ENCODE data around the gene IL17RA.

Gene IL17RA

DNA sequence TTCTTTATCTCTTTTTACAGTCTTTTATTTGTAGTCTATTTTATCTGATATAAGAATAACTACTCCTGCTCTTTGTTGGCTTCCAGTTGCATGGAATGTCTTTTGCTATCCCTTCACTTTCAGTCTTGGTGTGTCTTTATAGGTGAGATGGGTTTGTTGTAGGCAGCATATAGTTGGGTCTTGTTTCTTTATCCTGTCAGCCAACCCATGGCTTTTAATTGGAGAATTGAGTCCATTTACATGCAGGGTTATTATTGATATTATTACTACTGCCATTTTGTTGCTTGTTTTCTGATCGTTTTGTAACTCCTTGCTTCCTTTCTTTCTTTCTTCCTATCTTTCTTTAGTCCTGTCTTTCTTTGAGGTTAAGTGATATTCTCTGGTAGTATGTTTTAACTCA is 11.9 kb upstream of the IL17RA start:
- H3K27ac ChIP-seq = no peak overlapping the region
- no peak for TF ChIP-seq ZFX (IDR thresholded peaks at IDR 0.05)
- TF ChIP-seq, protein P1, sequence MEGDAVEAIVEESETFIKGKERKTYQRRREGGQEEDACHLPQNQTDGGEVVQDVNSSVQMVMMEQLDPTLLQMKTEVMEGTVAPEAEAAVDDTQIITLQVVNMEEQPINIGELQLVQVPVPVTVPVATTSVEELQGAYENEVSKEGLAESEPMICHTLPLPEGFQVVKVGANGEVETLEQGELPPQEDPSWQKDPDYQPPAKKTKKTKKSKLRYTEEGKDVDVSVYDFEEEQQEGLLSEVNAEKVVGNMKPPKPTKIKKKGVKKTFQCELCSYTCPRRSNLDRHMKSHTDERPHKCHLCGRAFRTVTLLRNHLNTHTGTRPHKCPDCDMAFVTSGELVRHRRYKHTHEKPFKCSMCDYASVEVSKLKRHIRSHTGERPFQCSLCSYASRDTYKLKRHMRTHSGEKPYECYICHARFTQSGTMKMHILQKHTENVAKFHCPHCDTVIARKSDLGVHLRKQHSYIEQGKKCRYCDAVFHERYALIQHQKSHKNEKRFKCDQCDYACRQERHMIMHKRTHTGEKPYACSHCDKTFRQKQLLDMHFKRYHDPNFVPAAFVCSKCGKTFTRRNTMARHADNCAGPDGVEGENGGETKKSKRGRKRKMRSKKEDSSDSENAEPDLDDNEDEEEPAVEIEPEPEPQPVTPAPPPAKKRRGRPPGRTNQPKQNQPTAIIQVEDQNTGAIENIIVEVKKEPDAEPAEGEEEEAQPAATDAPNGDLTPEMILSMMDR (conservative IDR thresholded peaks at IDR 0.05) = no peak

DNA sequence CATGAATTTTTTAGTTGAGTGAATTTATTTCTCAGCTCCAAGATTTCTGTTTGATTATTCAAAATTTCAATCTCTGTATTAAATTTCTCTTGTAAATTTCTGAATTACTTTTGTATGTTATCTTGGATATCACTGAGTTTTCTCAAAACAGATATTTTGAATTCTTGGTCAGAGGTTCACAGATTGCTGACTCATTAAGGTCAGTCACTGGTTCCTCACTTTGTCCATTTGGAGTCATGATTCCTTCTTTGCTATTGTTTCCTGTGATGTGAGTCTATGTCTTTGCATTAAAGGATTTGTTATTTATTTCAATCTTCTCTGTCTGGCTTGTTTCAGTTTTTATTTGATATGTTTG is 10.2 kb upstream of the IL17RA start:
- TF ChIP-seq ZFX (IDR thresholded peaks at IDR 0.05) = no peak
- TF ChIP-seq, protein P1 (conservative IDR thresholded peaks at IDR 0.05) = no peak
- H3K27ac ChIP-seq = no peak overlapping the region

DNA sequence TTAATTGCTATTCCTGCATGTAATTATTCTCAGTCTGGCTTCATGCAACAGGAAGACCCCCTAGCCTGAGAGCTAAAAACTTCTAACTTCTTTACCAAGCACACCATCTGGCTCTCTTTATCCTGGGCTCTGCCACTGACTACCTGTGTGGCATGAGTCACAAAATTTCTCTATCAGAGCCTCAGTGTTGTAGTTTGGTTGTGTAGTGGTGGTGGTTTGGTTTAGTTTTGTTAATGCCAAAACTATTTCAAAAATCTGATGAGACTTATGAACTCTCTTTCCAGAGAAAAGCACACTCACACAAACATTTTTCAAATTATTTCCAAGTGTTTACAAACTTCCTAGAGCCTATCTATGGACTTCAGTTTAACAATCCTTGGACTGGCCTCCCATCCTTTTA is 7.5 kb upstream of the IL17RA start:
- TF ChIP-seq, protein P1 (conservative IDR thresholded peaks at IDR 0.05) = no peak
- no peak for TF ChIP-seq ZFX (IDR thresholded peaks at IDR 0.05)
- H3K27ac ChIP-seq = no peak overlapping the region

DNA sequence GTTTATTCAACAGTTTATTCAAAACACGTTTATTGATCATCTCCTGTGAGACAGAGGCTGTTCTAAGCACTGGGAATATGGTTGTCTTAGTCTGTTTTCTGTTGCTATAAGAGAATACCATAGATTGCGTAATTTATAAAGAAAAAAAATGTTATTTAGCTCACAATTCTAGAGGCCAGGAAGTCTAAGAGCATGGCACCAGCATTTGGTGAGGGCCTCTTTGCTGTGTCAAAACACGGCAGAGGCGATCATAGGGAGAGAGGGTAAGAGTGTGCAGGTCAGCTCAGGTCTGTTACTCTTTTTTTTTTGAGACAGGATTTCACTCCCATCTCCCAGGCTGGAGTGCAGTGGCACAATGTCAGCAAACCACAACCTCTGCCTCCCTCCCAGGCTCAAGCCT is 5.2 kb upstream of the IL17RA start:
- H3K27ac ChIP-seq = no peak overlapping the region
- TF ChIP-seq, protein P1 (conservative IDR thresholded peaks at IDR 0.05) = no peak
- no peak for TF ChIP-seq ZFX (IDR thresholded peaks at IDR 0.05)

DNA sequence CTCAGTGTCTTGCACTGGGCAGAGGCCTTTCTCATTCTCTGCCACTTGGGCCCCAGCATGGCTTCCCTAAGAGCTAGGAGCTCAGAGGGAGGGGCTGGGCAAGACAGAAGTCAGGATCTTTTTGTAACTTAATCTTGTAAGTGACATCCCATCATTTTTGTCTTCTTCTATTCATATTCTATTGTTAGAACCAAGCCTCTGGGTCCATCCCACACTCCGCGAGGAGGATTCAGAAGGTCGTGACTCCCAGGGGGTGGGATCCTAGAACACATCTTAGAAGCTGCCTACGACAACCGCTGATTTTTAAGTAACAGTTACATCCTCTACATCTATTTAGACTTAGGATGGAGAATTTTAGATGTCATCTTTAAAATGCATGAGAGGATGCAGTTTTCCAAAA is 1.5 kb upstream of the IL17RA start:
- no peak overlapping the region for H3K27ac ChIP-seq
- TF ChIP-seq, protein P1 (conservative IDR thresholded peaks at IDR 0.05) = no peak
- no peak for TF ChIP-seq ZFX (IDR thresholded peaks at IDR 0.05)

DNA sequence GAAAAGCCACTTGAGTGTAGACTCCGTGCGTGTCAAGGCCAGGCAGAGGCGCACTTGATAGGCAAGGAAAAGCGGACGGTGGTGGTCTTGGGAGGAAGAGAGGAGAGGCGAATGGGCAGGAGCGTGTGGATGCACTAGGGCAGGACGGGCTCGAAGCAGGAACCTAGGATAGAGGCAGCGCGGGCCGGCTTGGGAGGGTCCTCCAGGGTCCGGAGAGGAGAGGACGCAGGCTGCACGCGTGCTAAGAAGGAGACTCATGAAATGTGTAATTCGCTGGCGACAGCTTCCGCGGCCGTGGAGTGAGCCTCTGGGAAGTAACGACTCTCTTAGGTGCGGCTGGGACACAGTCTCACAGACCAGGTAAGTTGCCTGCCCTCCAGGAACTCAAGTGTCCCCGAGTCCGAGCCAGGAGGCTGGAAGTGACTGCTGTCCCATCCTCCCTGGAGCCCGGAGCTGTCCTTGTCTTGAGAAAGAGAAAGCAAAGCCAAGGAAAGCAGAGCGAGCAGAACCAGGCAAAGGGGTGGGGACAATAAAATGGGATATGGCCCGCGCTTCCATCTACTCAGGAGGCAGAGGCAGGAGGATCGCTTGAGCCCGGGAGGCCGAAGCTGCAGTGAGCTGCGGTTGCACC is 874 bp upstream of the IL17RA start:
- TF ChIP-seq ZFX (IDR thresholded peaks at IDR 0.05) = no peak
- TF ChIP-seq, protein P1 (conservative IDR thresholded peaks at IDR 0.05) = no peak
- peak overlapping the region; percentile 87 for H3K27ac ChIP-seq

DNA sequence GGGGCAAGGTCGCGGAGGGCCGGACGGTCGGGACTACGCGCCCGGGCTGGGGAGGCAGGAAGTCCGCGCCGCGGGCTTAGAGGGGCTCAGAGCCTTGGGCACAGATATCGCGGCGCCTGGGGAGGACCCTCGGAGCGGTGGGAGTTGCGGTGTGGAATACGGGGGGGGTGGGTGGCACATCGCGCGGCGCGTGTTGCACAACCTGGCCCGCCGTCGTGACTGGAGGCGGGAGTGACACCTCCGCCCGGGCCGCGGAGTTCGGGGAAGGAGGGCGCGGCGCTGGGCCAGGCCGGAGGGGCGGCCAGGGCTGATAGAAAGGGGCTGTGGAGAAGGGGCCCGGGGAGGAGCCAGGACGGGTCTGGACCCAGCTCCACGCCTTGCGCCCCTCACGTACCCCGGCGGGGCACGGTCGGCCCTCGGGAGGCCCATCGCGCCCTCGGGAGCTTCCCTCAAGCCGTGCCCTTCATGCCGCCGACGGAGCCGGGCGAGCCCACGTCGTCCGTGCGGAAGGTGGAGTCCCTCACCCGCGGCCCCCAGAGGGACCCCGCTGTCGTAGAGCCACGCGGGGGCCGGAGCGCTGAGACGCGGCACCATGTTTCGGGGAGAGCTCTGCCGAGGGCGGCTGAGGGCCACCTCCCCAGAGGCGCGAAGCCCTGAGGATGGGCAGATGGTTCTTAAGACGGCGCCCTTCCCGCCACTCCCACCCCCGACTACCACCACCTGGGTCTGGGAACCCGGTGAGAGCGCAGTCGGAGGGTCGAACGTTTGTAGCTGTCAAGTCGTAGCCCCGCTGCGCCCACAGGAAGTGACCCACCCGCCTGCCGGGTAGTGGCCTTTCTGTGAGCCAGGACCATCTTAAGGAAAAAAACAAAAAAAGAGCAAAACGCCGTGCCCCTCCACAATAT is 729 bp downstream of the IL17RA start:
- TF ChIP-seq, protein P1 (conservative IDR thresholded peaks at IDR 0.05) = no peak
- TF ChIP-seq ZFX (IDR thresholded peaks at IDR 0.05) = peak; percentile 23; the same call in 1 of the 2 replicates
- H3K27ac ChIP-seq = peak overlapping the region; percentile 87

Data from C4-2B (cell line).